ENCODE results near the gene CHD2. TPM values are rescaled to one million over a fixed set of nuclear protein-coding genes. Genes with fewer than 3 reads are reported as not detected.

Gene CHD2
- total and polyA plus RNA-seq, 2 donors (not counting 3 experiments of a cell fraction or from before 2014, with no cell fraction given): 53.8 to 97.9 TPM

DNA sequence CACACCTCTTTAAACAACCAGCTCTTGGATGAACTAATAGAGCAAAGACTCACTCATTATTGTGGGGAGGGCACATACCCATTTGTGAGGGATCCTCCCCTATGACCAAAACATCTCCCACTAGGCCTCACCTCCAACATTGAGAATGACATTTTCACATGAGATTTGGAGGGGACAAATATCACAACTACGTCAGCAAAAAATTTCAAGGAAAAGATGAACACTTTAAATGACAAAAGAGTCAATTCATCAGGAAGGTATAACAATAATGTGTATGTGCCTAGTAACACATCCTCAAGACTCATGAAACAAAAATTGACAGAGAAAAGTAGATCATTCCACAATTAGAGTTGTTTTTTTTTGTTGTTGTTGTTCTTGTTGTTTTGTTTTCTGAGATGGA lies 38.4 kb upstream of the CHD2 start:
- no peak for FAIRE-seq

More for the DNA sequence above, 38.4 kb upstream of the CHD2 start:
- TF ChIP-seq FOS (IDR thresholded peaks at IDR 0.05; ENCODE audit: borderline replicate concordance, insufficient read depth, low read length): no peak
- TF ChIP-seq POLR2AphosphoS5 (IDR thresholded peaks at IDR 0.05; ENCODE audit: insufficient read depth, low read depth, low read length): no peak
- no peak for TF ChIP-seq EZH2 (IDR thresholded peaks at IDR 0.05; ENCODE audit: borderline replicate concordance, low read depth, low read length, severe bottlenecking)
- no peak for TF ChIP-seq JUN (IDR thresholded peaks at IDR 0.05; ENCODE audit: borderline replicate concordance, insufficient read depth, insufficient read length, low read depth)
- TF ChIP-seq GATA2 (IDR thresholded peaks at IDR 0.05; ENCODE audit: insufficient read depth, insufficient read length, low read depth, low read length): no peak
- no peak for TF ChIP-seq MYC (IDR thresholded peaks at IDR 0.05; ENCODE audit: low read depth, low read length)
- TF ChIP-seq, protein P1, sequence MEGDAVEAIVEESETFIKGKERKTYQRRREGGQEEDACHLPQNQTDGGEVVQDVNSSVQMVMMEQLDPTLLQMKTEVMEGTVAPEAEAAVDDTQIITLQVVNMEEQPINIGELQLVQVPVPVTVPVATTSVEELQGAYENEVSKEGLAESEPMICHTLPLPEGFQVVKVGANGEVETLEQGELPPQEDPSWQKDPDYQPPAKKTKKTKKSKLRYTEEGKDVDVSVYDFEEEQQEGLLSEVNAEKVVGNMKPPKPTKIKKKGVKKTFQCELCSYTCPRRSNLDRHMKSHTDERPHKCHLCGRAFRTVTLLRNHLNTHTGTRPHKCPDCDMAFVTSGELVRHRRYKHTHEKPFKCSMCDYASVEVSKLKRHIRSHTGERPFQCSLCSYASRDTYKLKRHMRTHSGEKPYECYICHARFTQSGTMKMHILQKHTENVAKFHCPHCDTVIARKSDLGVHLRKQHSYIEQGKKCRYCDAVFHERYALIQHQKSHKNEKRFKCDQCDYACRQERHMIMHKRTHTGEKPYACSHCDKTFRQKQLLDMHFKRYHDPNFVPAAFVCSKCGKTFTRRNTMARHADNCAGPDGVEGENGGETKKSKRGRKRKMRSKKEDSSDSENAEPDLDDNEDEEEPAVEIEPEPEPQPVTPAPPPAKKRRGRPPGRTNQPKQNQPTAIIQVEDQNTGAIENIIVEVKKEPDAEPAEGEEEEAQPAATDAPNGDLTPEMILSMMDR (IDR thresholded peaks at IDR 0.05; ENCODE audit: extremely low read depth in 1 of 2, insufficient read depth in 1 of 2, low read depth in 1 of 2, low read length in 2 of 2): no peak
- no peak for TF ChIP-seq POLR2A (IDR thresholded peaks at IDR 0.05; ENCODE audit: low read depth, low read length)
- TF ChIP-seq, protein P2, sequence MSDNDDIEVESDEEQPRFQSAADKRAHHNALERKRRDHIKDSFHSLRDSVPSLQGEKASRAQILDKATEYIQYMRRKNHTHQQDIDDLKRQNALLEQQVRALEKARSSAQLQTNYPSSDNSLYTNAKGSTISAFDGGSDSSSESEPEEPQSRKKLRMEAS (IDR thresholded peaks at IDR 0.05; ENCODE audit: insufficient read depth, insufficient read length): no peak
- Histone ChIP-seq H3K27ac (ENCODE audit: insufficient read depth, low read depth, low read length) (no peak overlapping the region), H3K9ac (replicated peaks; ENCODE audit: extremely low read depth, insufficient read depth, low read length) (no peak overlapping the region), H3K27me3 (ENCODE audit: control insufficient read depth in 2 of 2, insufficient read depth in 2 of 2, low read length in 2 of 2) (peaks cover 0 to 10% of the 10 kb centered on the region in 2 experiments), H3K4me1 (ENCODE audit: control insufficient read depth, extremely low read depth, insufficient read depth, low read length) (no peaks in the 10 kb centered on the region), H3K9me3 (replicated peaks; ENCODE audit: control insufficient read depth, insufficient read depth, low read length) (no peaks in the 10 kb centered on the region), H3K9me1 (replicated peaks; ENCODE audit: control insufficient read depth, extremely low read depth, insufficient read depth, low read length) (no peaks in the 10 kb centered on the region), H3K79me2 (ENCODE audit: control insufficient read depth, insufficient read depth, low read length) (no peaks in the 10 kb centered on the region), H3K4me3 (replicated peaks in 1 of 3; ENCODE audit: insufficient read depth in 1 of 3, low read depth in 1 of 3, low read length in 3 of 3) (no peak overlapping the region), H4K20me1 (replicated peaks; ENCODE audit: control insufficient read depth, extremely low read depth, insufficient read depth, low read length) (no peaks in the 10 kb centered on the region), H2AFZ (ENCODE audit: low read depth, low read length) (no peak overlapping the region), H3K4me2 (ENCODE audit: insufficient read depth, low read length) (no peak overlapping the region), H3K36me3 (ENCODE audit: control insufficient read depth in 2 of 2, extremely low read depth in 1 of 2, insufficient read depth in 2 of 2, low read length in 2 of 2) (no peaks in the 10 kb centered on the region)
- DNase-seq (ENCODE audit: low read depth, low spot score): no peak
- dilution Hi-C loops (cut with MboI; ENCODE audit: extremely low pct_ligation_motif_present, low sequenced_read_pairs): no loop called here
- intact Hi-C loops (cut with micrococcal nuclease): no loop called here
- no TSS peak for BruUV-seq (replicated peaks)
- ChIA-PET CTCF (interaction anchor here (0.8 to 1.5 kb wide), 3 partner anchors 12 to 30 kb away, joined by 3 to 4 read pairs (median 3); no protein-coding TSS in a partner anchor), POLR2A (no interaction called here)
